Measurements from ENCODE around the gene THOC6. TPM values are rescaled to one million over a fixed set of nuclear protein-coding genes. Genes with fewer than 3 reads are reported as not detected.
"Not testable (repeated sequence)": the region's sequence is repeated elsewhere in the genome, so short reads cannot be mapped to it uniquely, and the experiment has no call there.

The THOC6 gene
- total RNA-seq, 2 donors from 2014 or later = 22.9 to 28.0 TPM

GRCh38 chr16:3073448-3073847 is 49.6 kb downstream of the THOC6 start:
- TF ChIP-seq POLR2AphosphoS5 (IDR thresholded peaks at IDR 0.05) = no peak
- no peak for TF ChIP-seq POLR2A (IDR thresholded peaks at IDR 0.05)
- TF ChIP-seq, protein P1, sequence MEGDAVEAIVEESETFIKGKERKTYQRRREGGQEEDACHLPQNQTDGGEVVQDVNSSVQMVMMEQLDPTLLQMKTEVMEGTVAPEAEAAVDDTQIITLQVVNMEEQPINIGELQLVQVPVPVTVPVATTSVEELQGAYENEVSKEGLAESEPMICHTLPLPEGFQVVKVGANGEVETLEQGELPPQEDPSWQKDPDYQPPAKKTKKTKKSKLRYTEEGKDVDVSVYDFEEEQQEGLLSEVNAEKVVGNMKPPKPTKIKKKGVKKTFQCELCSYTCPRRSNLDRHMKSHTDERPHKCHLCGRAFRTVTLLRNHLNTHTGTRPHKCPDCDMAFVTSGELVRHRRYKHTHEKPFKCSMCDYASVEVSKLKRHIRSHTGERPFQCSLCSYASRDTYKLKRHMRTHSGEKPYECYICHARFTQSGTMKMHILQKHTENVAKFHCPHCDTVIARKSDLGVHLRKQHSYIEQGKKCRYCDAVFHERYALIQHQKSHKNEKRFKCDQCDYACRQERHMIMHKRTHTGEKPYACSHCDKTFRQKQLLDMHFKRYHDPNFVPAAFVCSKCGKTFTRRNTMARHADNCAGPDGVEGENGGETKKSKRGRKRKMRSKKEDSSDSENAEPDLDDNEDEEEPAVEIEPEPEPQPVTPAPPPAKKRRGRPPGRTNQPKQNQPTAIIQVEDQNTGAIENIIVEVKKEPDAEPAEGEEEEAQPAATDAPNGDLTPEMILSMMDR (IDR thresholded peaks at IDR 0.05) = no peak
- WGBS = 91% methylated on average over 7 of the region's 7 CpGs
- Histone ChIP-seq H3K36me3 (no peaks in the 10 kb centered on the region), H3K27ac (no peak overlapping the region), H3K9me3 (no peaks in the 10 kb centered on the region), H3K27me3 (replicated peaks; ENCODE audit: insufficient read depth) (no peaks in the 10 kb centered on the region), H3K4me3 (no peak overlapping the region), H3K4me1 (replicated peaks) (no peaks in the 10 kb centered on the region)
- intact Hi-C loops (cut with DNase I) = no loop called here
- DNase-seq (ENCODE audit: low spot score) = no peak

GRCh38 chr16:3074860-3075522 is 51.2 kb downstream of the THOC6 start:
- no peak overlapping the region for H3K4me3 ChIP-seq
- WGBS = 54% methylated on average over 9 of the region's 9 CpGs
- intact Hi-C loops (cut with DNase I) = no loop called here
- H3K27me3 ChIP-seq (replicated peaks; ENCODE audit: insufficient read depth) = no peaks in the 10 kb centered on the region
- no peak overlapping the region for H3K27ac ChIP-seq
- H3K36me3 ChIP-seq = no peaks in the 10 kb centered on the region
- TF ChIP-seq POLR2AphosphoS5 (IDR thresholded peaks at IDR 0.05) (no peak), POLR2A (IDR thresholded peaks at IDR 0.05) (no peak)
- TF ChIP-seq, protein P1 (IDR thresholded peaks at IDR 0.05) = no peak
- no peak for DNase-seq (ENCODE audit: low spot score)
- H3K4me1 ChIP-seq (replicated peaks) = no peaks in the 10 kb centered on the region
- no peaks in the 10 kb centered on the region for H3K9me3 ChIP-seq

- no peak overlapping the region for H3K4me3 ChIP-seq
- no peaks in the 10 kb centered on the region for H3K36me3 ChIP-seq
- TF ChIP-seq POLR2AphosphoS5 (IDR thresholded peaks at IDR 0.05) = no peak
- TF ChIP-seq, protein P1 (IDR thresholded peaks at IDR 0.05) = no peak
- no peak for TF ChIP-seq POLR2A (IDR thresholded peaks at IDR 0.05)
- H3K9me3 ChIP-seq = no peaks in the 10 kb centered on the region
- H3K27ac ChIP-seq = no peak overlapping the region
- WGBS = 41% methylated on average over 10 of the region's 10 CpGs
- H3K4me1 ChIP-seq (replicated peaks) = no peaks in the 10 kb centered on the region
- DNase-seq (ENCODE audit: low spot score) = no peak
- H3K27me3 ChIP-seq (replicated peaks; ENCODE audit: insufficient read depth) = no peaks in the 10 kb centered on the region
- intact Hi-C loops (cut with DNase I) = no loop called here
Measured at GRCh38 chr16:3075523-3075915, 51.7 kb downstream of the THOC6 start.

GRCh38 chr16:3075946-3076345 is 52.1 kb downstream of the THOC6 start:
- H3K9me3 ChIP-seq; H3K27me3 ChIP-seq (replicated peaks; ENCODE audit: insufficient read depth); H3K4me1 ChIP-seq (replicated peaks); H3K4me3 ChIP-seq; intact Hi-C loops (cut with DNase I); H3K27ac ChIP-seq; DNase-seq (ENCODE audit: low spot score); H3K36me3 ChIP-seq: not testable (repeated sequence)
- 90% methylated on average over 6 of the region's 6 CpGs for WGBS

DNA sequence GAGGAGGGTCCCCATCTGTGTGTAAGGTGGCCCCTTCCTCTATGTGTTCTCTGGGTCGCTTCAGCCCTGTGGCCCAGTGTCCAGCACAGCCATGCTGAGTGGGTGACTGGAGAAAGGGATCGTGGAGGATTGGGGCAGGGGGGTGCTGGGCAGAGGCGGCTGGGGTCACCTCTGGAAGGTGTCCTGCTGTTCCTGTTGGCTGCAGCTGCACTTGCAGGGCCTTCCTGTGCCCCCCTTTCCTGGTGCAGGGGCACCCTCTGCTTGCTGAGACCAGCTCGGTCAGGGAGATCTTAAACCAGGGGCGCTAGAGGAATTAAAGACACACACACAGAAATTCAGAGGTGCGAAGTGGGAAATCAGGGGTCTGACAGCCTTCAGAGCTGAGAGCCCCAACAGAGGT is 52.7 kb downstream of the THOC6 start:
- H3K36me3 ChIP-seq = no peaks in the 10 kb centered on the region
- TF ChIP-seq, protein P1 (IDR thresholded peaks at IDR 0.05) = no peak
- TF ChIP-seq POLR2AphosphoS5 (IDR thresholded peaks at IDR 0.05) (no peak), POLR2A (IDR thresholded peaks at IDR 0.05) (no peak)
- H3K9me3 ChIP-seq = no peaks in the 10 kb centered on the region
- DNase-seq (ENCODE audit: low spot score) = no peak
- WGBS = 71% methylated on average over 6 of the region's 6 CpGs
- no peak overlapping the region for H3K27ac ChIP-seq
- no peaks in the 10 kb centered on the region for H3K27me3 ChIP-seq (replicated peaks; ENCODE audit: insufficient read depth)
- no peaks in the 10 kb centered on the region for H3K4me1 ChIP-seq (replicated peaks)
- no peak overlapping the region for H3K4me3 ChIP-seq
- intact Hi-C loops (cut with DNase I) = no loop called here

Small RNA genes lying within 50 kb of the gene (small RNA-seq; reads per million reads assigned to genes)
- gene LINC00514 = 0 to 0.09 reads per million in 2 donors

Other genes starting within 250 kb of the THOC6 start
- gene ELOB, start 246.8 kb upstream of the THOC6 start, total RNA-seq = 100 to 1,000 TPM; 318 to 496 TPM
- not detected for gene PRSS33, start 236.5 kb upstream of the THOC6 start, total RNA-seq
- not detected for gene PRSS41, start 225.6 kb upstream of the THOC6 start, total RNA-seq
- 10 to 100 TPM; 33.5 to 50.6 TPM for gene PRSS21, start 206.8 kb upstream of the THOC6 start, total RNA-seq
- 100 to 1,000 TPM in 1 of 2 donors, 10 to 100 TPM in 1; 37.1 to 268 TPM for gene ZG16B, start 193.7 kb upstream of the THOC6 start, total RNA-seq
- 10 to 100 TPM; 18.6 to 30.9 TPM for gene PRSS22, start 165.9 kb upstream of the THOC6 start, total RNA-seq
- 100 to 1,000 TPM in 1 of 2 donors, 10 to 100 TPM in 1; 78.8 to 150 TPM for gene FLYWCH2, start 140.8 kb upstream of the THOC6 start, total RNA-seq
- 10 to 100 TPM; 53.0 to 55.6 TPM for gene FLYWCH1, start 112.1 kb upstream of the THOC6 start, total RNA-seq
- 1 to 10 TPM; 1.4 to 4.0 TPM for gene KREMEN2, start 59.8 kb upstream of the THOC6 start, total RNA-seq
- 10 to 100 TPM in 1 of 2 donors, 1 to 10 TPM in 1; 9.1 to 25.1 TPM for gene PAQR4, start 54.7 kb upstream of the THOC6 start, total RNA-seq
- gene PKMYT1, start 43.6 kb upstream of the THOC6 start, total RNA-seq = 10 to 100 TPM in 1 of 2 donors, 1 to 10 TPM in 1; 4.1 to 25.5 TPM
- gene CLDN9, start 11.1 kb upstream of the THOC6 start, total RNA-seq = under 1 TPM in 1 of 2 donors, not detected in 1; 0.91 TPM
- under 1 TPM in 1 of 2 donors, not detected in 1; 0.14 TPM for gene CLDN6, start 5.9 kb upstream of the THOC6 start, total RNA-seq
- gene TNFRSF12A, start 3.7 kb upstream of the THOC6 start, total RNA-seq = 10 to 100 TPM; 57.4 to 59.0 TPM
- gene HCFC1R1, start 93 bp upstream of the THOC6 start, total RNA-seq = 10 to 100 TPM; 52.4 to 67.0 TPM
- 10 to 100 TPM; 54.6 to 59.6 TPM for gene BICDL2, start 12.9 kb downstream of the THOC6 start, total RNA-seq
- gene MMP25, start 22.5 kb downstream of the THOC6 start, total RNA-seq = 1 to 10 TPM in 1 of 2 donors, under 1 TPM in 1; 0.74 to 1.4 TPM
- 10 to 100 TPM; 13.5 to 33.3 TPM for gene IL32, start 41.6 kb downstream of the THOC6 start, total RNA-seq
- gene ZSCAN10, start 75.3 kb downstream of the THOC6 start, total RNA-seq = under 1 TPM in 1 of 2 donors, not detected in 1; 0.57 TPM
- 10 to 100 TPM; 20.9 to 27.0 TPM for gene ZNF205, start 88.6 kb downstream of the THOC6 start, total RNA-seq
- gene ZNF213, start 111.0 kb downstream of the THOC6 start, total RNA-seq = 10 to 100 TPM; 18.4 to 28.1 TPM
- not detected for gene OR1F1, start 164.2 kb downstream of the THOC6 start, total RNA-seq
- gene ZNF200, start 211.1 kb downstream of the THOC6 start, total RNA-seq = 10 to 100 TPM in 1 of 2 donors, 1 to 10 TPM in 1; 8.2 to 18.6 TPM
- 1 to 10 TPM in 1 of 2 donors, under 1 TPM in 1; 0.77 to 5.9 TPM for gene MEFV, start 232.6 kb downstream of the THOC6 start, total RNA-seq